ENCODE results near the gene PDLIM1. TPM values are rescaled to one million over a fixed set of nuclear protein-coding genes. Genes with fewer than 3 reads are reported as not detected.

PDLIM1 gene
- total RNA-seq, 1 experiment from 2014 or later = 42.5 TPM

DNA sequence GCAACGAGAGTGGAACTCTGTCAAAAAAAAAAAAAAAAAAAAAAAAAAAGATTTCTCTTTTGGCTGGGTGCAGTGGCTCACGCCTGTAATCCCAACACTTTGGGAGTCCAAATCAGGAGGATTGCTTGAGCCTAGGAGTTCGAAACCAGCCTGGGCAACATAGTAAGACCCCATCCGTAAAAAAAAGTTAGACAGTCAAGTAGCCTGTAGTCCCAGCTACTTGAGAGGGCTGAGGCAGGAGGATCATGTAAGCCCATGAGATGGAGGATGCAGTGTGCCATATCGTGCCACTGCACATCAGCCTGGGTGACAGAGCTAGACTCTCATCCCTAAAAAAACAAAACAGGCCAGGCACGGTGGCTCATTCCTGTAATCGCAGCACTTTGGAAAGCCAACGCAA lies 25.2 kb downstream of the PDLIM1 start:
- no peak for DNase-seq (ENCODE audit: low spot score)

DNA sequence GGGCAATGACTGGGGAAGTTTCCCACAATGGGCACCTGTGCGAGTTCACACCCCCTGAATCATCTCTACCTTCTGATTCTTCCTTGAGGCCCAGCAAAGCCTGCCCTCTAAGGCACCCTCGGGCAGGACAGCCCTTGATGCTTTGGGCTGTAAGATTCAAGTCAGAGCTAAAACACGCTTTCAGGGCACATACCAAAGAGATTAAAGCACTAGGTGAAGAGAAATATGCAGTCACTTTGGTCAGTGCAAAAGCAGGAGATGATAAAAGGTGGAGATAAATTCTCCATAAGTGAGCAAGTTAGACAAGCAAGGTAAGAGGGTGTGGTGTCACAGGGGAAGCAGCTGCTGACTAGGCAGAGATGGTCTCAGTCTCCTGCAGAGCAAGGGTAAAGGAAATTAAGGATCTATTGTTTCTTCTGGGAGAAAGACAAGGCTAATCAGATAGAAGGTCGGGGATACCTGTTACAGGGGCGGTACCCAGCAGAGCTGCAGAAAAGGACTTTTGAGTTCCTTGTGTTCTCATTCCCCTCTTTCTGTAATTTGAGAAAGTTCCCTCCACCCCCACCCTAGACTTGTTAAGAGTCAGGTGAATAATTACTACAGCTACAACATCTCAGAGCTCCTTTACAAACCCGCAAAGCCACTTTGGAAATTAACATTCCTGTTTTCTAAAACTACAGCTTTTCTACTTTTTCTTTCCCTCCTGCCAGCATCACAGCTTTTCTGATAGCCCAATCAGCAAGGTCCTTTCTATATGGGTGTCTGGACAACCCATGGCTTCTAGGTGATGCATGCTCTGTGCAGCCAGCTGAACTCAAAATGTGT lies 26.4 kb downstream of the PDLIM1 start:
- no peak for DNase-seq (ENCODE audit: low spot score)

DNA sequence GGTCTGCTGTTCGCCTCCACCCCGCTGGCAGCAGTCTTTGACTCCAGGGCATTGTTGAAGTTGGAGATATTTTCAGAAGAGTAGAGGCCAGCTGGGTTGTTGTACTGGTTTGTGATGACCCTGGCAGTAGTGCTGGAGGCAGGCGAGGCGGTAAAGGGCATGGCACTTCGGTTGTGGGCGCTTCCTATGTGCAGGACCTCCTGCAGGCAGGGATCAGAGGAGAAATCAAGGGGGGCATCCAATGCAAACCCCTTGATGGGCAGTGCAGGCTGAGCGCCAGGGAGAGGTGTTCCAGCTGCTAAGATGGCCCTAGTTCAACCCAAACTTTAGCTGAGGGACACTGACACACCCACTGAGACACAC lies 27.0 kb downstream of the PDLIM1 start:
- DNase-seq (ENCODE audit: low spot score) = no peak

DNA sequence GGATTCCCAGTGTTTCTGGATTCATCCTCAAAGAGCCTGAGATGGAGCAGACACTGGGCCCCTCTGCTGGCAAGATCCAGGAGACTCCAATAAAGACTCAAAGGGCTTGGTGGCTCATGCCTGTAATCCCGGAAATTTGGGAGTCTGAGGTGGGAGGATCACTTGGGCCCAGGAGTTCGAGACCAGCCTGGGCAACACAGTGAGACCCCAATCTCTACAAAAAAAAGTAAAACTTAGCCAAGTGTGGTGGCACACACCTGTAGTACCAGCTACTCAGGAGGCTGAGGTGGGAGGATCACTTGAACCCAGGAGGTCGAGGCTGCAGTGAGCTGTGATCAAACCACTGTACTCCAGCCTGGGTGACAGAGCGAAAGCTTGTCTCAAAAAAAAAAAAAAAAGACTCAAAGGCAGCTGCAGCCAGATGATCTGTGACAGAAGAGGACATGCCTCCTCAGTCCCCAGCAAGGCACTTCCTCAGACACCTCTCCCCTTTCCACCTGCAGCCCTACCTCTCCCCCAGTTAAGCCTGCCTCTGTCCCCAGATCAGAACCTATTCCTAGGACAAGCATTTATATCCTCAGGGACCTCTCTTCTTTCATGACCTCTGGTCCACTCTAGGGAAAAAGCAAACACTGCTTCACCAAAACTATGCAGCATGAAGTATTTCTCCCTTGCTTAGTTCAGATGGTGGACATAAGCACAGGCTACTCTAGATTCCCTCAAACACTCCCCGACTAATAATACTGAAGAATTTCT lies 27.9 kb downstream of the PDLIM1 start:
- DNase-seq (ENCODE audit: low spot score) = no peak

DNA sequence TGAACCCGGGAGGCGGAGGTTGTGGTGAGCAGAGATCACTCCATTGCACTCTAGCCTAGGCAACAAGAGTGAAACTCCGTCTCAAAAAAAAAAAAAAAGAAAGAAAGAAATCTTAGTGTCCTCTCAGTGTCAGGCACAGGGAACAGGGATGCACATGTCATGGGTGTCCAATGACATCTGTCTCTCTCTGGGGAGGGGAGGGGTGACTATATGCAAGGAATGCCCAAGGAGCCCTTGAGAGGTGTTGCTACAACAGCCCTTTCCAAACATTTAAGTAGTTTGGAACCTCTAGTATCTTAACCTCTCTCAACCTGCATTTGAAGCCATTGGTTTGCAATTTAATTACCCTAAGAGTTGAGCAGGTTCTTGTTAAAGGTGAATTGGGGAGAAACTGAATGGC lies 28.9 kb downstream of the PDLIM1 start:
- DNase-seq (ENCODE audit: low spot score) = no peak

DNA sequence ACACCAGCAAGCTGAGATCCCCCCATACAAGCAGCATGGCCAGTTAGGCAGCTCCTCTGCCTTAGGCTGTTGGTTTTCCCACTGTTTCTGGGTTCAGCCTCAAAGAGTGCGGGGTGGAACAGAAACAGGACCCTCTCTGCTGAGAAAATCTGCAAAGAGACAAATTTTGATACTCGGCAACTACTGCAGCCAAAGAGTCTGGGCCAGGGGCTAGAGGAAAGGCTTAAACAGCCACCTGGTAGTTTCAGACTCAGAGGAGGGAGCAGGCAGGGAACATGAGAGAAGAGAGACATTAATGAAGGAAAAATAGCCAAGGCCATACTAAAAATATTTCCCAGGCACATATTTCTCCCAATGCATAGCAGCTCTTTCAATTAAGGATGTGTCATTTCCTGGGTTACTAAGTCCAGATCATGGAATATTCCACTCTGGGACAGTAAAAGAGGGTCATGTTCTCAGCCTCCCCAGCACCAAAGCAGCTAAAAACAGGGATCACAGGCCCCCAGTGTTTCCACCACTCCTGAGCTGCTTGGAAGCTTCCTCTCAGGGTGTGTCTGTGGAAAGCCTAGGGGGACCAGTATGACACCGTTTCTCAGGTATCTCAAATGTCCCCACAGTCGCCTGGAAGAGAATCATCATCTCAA lies 29.8 kb downstream of the PDLIM1 start:
- no peak for DNase-seq (ENCODE audit: low spot score)

DNA sequence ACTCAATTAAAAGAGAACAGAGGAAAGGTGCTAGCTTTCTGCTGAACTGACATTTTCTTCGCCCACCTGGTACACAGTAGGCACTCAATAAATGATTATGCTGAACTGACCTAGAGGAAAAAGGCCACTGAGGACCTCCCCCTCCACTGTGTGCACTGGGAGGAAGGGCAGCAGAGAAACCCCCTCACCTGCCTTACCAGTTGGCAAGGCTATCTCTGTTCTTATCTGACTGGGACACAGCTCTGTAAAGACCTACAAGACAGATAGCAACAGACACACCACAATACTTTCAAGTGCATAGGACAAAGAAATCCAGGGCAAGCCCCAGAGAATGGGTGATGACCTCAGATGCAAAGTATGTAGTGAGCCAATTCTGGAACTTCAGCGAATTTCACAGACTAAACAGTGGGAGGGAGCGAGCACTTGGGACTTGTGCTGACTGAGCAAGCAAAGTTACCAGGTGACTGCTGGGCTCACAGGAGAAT lies 30.4 kb downstream of the PDLIM1 start:
- DNase-seq (ENCODE audit: low spot score) = peak; percentile 78

DNA sequence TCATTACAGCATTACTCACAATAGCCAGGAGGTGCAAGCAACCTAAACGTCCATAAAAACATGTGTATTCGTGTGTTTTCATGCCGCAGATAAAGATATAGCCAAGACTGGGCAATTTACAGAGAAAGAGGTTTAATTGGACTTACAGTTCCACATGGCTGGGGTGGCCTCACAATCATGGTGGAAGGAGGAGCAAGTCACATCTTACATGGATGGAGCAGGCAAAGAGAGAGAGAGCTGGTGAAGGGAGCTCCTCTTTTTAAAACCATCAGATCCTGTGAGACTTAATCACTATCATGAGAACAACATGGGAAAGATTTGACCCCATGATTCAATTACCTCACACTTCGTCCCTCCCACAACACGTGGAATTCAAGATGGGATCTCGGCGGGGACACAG lies 33.0 kb downstream of the PDLIM1 start:
- no peak for DNase-seq (ENCODE audit: low spot score)

DNA sequence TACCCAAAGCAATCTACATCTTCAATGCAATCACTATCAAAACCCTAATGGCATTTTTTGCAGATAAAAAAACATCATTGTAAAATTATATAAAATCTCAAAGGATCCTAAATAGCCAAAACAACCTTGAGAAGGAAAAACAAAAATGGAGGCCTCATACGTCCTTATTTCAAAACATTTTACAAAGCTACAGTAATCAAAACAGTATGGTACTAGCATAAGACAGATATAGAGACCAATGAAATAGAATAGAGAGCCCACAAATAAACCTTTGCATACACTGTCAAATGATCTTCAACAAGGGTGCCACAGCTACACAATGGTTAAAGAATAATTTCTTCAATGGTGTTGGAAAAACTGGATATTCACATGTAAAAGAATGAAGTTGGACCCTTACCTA lies 34.5 kb downstream of the PDLIM1 start:
- no peak for DNase-seq (ENCODE audit: low spot score)

DNA sequence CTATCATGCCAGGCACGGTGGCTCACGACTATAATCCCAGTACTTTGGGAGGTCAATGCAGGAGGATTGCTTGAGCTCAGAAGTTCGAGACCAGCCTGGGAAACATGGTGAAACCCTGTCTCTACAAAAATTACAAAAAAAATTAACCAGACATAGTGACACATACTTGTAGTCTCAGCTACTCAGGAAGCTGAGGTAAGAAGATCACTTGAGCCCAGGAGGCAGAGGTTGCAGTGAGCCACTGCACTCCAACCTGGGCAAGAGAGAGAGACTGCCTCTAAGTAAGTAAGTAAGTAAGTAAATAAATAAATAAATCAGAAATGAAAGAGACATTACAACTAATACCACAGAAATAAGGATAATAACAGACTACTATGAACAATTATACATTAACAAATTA lies 36.2 kb downstream of the PDLIM1 start:
- no peak for DNase-seq (ENCODE audit: low spot score)

DNA sequence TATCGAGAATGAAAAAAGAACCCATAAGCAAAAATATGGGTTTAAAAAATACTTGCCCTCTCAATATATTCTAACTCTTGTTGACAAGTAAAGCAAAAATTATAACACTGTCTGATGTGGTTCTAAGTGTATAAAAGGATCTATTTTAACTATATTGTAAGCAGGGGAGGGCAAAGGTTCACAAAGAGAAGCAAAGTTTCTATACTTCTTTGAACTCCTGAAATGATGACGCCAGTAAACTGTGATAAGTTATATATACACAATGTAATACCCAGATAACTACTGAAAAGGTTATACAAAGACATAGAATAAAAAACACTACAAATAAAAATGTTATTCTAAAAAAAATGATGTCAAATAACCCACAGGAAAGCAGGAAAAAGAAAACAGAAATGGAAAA lies 37.1 kb downstream of the PDLIM1 start:
- no peak for DNase-seq (ENCODE audit: low spot score)

DNA sequence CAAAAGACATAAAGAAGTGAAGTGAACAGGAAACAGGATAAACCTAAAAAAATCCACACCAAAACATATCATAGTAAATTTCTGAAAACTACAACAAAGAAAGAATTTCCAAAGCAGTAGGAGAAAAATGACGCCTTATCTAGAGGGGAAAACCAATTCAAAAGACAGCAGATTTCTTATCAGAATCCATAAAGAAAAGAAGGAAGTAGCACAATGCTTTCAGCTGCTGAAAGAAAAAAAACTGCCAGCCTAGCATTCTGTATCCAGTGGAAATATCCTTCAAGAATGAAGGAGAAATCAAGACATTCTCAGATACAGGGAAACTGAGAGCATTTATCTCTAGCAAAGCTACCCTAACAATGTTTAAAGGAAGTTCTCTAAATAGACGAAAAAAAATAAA lies 37.8 kb downstream of the PDLIM1 start:
- no peak for DNase-seq (ENCODE audit: low spot score)

DNA sequence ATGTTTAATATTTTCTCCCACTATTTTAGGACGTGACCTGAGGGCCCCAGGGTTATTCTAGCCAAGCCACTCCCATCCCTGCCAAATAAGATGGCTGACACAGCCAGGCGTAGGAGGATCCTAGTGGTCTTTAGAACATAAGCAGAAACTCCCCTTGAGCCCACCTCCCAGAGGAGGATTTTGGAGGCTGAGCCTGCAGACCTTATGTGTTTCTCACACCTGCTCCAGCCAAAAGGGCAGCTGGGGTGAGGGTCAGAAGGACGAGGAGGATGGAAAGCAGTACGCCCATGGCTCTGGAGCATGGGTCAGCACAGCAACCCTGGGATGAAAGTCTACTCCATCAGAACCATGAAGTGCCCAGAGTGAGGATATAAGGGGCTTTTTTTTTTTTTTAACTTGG lies 39.9 kb downstream of the PDLIM1 start:
- DNase-seq (ENCODE audit: low spot score) = no peak

DNA sequence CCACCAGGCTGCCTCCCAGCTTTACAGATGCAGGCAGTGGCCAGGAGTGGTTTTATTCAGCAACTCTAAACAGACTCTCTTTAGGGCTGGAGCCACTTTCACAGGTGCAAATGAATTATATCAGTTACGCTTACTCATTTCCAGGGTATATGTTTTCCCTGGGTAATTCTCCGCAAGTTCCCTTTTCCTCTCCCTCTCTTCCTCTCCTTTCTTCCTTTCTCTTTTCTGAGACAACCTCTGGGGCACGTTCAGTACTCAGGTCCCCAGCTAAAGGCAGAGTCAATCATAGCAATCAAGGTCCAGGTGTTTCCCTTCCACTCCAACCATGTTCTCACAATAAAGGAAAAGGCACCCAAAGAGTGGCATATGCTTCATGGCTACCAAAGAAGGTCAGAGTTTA lies 41.3 kb downstream of the PDLIM1 start:
- DNase-seq (ENCODE audit: low spot score) = no peak

DNA sequence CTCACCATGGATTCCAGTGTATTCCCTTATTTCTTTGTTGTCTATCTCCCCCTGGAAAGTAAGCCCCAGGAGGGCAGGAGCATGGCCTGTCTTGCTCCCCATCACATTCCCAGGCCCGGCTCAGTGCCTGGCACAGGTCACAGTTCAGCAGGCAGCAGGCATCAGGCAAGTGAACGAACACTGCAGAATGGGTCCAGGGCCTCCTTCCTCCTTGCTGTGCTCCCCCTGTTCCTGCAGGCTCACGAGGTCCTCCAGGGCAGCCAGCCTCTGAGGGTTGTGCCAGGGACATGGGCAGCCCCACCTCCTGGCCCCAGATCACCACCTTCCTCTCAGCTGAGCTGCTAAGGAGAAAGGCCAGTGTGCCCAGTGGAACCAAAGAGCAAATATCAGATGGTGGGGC lies 41.8 kb downstream of the PDLIM1 start:
- DNase-seq (ENCODE audit: low spot score) = no peak

DNA sequence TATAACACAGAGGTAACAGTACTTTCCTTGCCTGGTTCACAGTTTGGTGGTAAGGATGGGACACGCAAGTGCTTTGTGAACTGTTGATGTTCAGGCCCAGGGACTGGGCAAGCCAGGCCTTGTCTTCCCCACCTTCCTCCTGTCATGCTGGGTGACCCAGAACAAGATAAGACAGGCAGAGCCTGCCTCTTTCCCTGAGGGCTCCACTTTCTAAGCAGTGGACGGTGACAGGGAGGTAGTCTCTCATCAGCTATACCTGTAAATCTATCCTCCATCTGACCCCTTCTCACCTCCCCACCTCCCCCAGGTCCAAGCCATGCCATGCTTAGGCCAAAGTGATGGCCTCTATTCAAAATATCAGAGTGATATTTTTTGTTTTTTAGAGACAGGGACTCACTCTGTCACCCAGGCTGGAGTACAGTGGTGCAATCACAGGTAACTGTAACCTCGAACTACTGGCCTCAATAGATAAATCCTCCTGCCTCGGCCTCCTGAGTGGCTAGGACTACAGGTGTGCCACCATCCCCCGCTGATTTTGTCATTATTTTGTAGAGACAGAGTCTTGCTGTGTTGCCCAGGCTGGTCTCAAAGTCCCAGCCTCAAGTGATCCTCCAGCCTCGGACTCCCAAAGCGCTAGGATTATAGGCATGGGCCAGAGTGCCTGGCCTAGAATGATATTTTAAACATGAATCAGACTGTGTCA lies 42.8 kb downstream of the PDLIM1 start:
- no peak for DNase-seq (ENCODE audit: low spot score)

DNA sequence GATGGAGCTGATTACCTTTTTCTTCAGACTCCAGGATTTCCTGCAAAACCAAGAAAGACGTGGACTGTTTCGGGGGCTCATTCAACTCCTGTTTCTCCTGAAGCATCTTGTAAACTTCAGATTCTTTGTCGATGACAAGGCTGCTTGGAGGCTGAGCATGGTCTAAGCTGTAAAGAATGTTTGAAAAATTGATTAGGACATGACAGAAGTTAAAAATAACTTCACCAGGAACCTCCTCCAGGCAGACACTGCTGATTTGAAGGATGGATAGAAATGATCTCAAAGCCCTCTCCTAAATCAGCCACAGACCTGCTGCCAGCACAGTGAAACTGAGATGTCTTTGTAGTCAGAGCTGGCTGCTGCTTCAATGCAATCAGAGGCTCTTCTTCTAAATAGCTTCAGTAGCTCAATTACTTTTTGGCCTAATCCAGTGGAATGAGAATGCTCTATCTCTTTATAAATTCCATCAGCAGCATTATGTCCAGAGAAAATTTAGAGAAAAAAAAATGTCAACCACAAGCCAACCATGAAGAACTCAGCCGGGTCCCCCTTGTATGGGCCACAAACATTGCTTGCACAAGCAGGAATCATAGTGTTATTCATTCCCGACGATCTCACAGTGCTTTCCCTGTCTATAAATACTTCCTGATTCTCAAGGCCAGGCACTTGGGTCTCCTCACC lies 43.5 kb downstream of the PDLIM1 start:
- no peak for DNase-seq (ENCODE audit: low spot score)

DNA sequence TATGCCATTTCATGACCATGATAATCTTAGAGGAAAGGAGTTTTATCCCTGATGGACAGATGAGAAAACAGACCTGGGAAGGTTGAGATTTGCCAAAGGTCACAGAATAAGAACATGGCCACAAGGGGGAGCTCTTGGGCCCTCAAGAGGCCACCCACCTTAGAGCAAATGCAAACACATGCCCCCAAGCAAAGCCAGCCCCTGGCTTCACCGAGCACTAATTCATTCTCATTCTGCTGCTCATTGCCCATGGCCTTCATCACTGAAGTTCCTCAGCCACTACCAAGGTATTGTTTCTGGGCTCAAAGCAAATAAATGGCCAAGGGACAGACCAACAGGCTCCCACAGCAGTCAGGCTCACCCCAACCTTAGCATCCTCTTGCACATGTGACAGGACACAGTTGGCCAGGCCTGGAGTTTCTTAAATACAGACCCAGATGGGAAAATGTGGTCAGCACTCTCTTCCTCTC lies 44.2 kb downstream of the PDLIM1 start:
- peak; percentile 51 for DNase-seq (ENCODE audit: low spot score)

DNA sequence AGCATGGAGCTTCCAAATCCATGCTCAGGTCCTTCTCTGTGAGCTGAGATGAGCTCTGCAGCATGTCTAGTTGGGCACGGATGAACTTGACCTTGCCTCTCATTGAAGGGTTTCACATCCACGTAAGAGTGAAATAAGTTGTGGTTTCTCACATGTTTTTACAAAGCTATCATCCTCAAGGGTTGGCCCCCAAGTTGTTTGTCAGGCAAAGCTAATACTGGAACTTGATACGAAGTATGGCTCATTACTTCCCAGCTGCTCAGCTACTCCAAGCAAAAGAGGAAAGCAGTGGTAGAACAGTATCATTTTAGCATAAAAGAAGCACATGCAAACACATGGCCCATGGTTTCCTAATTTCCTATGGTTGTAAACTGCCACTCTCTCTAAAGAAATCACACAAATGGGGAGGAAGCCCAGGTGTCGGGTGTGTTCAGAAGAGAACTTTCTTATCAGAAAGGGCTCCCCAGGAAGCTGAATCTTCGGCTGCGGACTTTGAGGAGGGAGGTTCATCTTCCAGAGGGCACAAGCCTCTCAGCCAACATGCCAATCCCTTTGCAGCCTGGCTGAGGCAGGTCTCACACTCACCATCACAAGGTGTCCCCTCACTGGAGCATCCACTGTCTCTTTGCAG lies 45.3 kb downstream of the PDLIM1 start:
- DNase-seq (ENCODE audit: low spot score) = no peak

DNA sequence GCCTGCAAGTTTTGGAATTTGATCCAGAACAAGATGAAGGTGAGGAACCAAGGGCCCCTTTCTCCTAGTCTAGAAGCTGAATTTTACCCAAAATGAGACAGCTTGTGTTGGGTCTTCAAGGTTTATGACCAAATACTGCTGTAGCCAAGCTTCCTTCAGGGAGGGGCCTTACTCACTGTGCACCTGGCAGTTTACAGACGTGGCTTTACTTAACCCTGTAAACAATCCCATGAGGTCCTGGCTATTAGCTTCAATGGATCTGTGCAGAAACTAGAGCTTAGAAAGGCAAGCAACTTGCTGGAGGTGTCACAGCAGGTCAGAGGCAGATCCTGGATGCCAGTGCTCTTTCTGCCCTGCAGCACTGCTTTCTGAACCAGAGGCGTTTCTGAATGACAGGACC lies 46.7 kb downstream of the PDLIM1 start:
- no peak for DNase-seq (ENCODE audit: low spot score)

DNA sequence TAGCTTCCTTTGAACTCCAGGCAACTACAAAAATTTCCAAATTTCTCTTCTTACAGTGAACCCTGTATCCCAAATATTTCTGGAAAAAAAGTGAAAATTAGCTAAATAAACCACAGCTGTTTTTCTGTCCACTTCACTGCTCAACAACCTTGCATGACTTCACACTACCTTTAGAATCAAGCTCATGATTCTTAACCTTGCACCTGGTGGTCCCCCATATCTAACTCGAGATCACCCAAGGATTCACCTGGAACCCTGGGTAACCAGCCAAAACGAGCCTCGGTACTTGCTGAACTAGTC lies 47.5 kb downstream of the PDLIM1 start:
- DNase-seq (ENCODE audit: low spot score) = no peak
